Left lung (tissue), 10 donors: ENCODE results near the gene TMEM245. TPM values are rescaled to one million over a fixed set of nuclear protein-coding genes. Genes with fewer than 3 reads are reported as not detected.

Experiments
- ATAC-seq: fragments of 200-7000 bp; cut with Tn5 transposase; one replicate; pipeline ENCODE4 v1.9.1; 2020; ENCODE audit warnings: moderate library complexity
- DNase-seq, 4 donors: peaks; one replicate each; pipeline ENCODE4 v3.0.0-alpha.2; 2013 to 2020
- H3K27ac ChIP-seq, 2 donors: fragments of 200-600 bp; sonication (generic) in 1 of 2; one replicate each; pipeline versions ENCODE4 v1.5.0 to v1.8.0; 2020 to 2021
- H3K27me3 ChIP-seq, 2 donors: fragments of 200-600 bp; sonication (generic) in 1 of 2; one replicate each; pipeline versions ENCODE4 v1.5.0 to v1.8.0; 2020 to 2021
- H3K36me3 ChIP-seq, 2 donors: fragments of 200-600 bp; sonication (generic) in 1 of 2; one replicate each; pipeline versions ENCODE4 v1.5.0 to v1.8.0; 2020 to 2021
- H3K4me1 ChIP-seq, 2 donors: fragments of 200-600 bp; one replicate each; pipeline ENCODE4 v1.8.0; 2021
- H3K4me3 ChIP-seq, 2 donors: fragments of 200-600 bp; sonication (generic) in 1 of 2; one replicate each; pipeline versions ENCODE4 v1.5.0 to v1.8.0; 2020 to 2021; ENCODE audit warnings: mild to moderate bottlenecking in 1 of 2
- H3K9me3 ChIP-seq, 2 donors: fragments of 200-600 bp; sonication (generic) in 1 of 2; one replicate each; pipeline versions ENCODE4 v1.5.0 to v1.8.0; 2020 to 2021
- intact Hi-C, 2 donors: fragments of 100-400 bp; cut with DNase I; formaldehyde crosslinking; loops; one replicate each; pipeline versions ENCODE4 v1.11.2 to v1.14.2; 2022
- polyA plus RNA-seq, 6 donors: library from polyadenylated mRNA; unstranded; fragments of 120-200 nt; gene quantifications; one replicate each; pipeline ENCODE4 v1.2.1, GENCODE V29; 2013; ENCODE audit not compliant: insufficient read length in 6 of 6
- total RNA-seq, 2 donors: library from RNA; stranded (reverse); fragmentation: NEBNext Ultra II Directional; extraction: Animal tissue kit (Norgen Biotek cat#: 25700); gene quantifications; one replicate each; pipeline ENCODE4 v1.2.1, GENCODE V29; 2021
- TF ChIP-seq, protein P1 (sequence below), 2 donors: fragments of 200-600 bp; sonication (generic) in 1 of 2; IDR thresholded peaks; one replicate each; pipeline versions ENCODE4 v1.5.0 to v1.8.0; 2021; ENCODE audit warnings: antibody characterized with exemption in 2 of 2
- donor health status: DM: no; HTN: yes; CAD: no.
- donor health status: DM: no; HTN: no; CAD: no.

TMEM245 gene
- total and polyA plus RNA-seq, 8 donors, result 61.0 to 89.2 (median 81.7) TPM

DNA sequence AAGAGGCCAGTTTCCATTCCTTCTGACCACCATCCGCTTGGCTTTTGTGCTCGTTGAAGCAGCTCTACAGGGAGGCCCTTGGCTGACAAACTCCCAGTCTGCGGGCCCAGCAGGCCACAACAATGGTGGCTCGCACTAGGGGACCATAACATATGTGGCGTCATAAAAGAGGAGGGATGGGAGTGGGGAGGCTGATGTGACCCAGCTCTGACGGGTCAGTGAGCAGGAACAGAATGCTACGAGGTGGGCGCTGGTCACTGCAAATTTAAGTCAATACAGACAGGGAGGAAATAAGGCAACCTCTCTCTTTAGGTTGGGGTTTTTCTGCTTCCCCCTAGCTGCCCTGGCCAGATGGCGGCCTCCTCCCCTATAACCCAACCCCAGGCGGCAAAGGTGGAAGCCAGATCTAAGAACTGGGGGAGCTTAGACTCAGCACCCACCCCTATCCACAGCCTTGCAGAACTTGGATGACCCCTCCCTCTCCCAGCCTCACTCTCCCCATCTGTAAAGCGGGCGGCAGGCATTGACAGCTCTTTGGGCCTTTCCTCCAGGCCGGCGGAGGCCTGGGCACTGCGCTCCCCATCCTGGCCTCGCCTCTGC is 46.5 kb upstream of the TMEM245 start:
- Histone ChIP-seq H3K36me3 (no peaks in the 10 kb centered on the region), H3K9me3 (no peaks in the 10 kb centered on the region), H3K4me3 (no peak overlapping the region), H3K27ac (no peak overlapping the region), H3K4me1 (no peaks in the 10 kb centered on the region), H3K27me3 (peaks cover 16 to 76% of the 10 kb centered on the region in 2 donors)
- ATAC-seq (no peak), DNase-seq (no peak)
- TF ChIP-seq, protein P1, sequence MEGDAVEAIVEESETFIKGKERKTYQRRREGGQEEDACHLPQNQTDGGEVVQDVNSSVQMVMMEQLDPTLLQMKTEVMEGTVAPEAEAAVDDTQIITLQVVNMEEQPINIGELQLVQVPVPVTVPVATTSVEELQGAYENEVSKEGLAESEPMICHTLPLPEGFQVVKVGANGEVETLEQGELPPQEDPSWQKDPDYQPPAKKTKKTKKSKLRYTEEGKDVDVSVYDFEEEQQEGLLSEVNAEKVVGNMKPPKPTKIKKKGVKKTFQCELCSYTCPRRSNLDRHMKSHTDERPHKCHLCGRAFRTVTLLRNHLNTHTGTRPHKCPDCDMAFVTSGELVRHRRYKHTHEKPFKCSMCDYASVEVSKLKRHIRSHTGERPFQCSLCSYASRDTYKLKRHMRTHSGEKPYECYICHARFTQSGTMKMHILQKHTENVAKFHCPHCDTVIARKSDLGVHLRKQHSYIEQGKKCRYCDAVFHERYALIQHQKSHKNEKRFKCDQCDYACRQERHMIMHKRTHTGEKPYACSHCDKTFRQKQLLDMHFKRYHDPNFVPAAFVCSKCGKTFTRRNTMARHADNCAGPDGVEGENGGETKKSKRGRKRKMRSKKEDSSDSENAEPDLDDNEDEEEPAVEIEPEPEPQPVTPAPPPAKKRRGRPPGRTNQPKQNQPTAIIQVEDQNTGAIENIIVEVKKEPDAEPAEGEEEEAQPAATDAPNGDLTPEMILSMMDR (IDR thresholded peaks at IDR 0.05), result no peak
- intact Hi-C loops, result no loop called here

DNA sequence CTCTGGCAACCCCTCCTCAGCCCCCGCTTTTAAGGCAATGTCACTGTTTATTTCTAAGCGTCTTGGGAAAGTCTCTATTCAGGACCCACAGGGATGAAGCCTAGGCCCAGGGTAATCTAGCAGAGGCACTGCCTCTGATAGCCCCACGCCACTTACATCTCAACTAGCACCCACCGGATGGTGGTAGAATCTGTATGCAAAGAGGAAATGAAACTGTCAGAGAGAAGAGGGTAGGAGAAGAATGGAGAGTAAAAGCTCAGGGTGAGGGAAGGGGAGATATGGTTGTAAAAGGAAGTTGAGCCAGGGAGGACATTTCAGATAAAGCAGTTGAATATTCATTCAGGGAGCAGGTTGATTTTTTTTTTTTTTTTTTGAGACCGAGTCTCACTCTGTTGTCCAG is 44.3 kb upstream of the TMEM245 start:
- Histone ChIP-seq H3K4me1 (no peaks in the 10 kb centered on the region), H3K27me3 (peaks cover 16 to 61% of the 10 kb centered on the region in 2 donors), H3K4me3 (no peak overlapping the region), H3K27ac (no peak overlapping the region), H3K36me3 (no peaks in the 10 kb centered on the region), H3K9me3 (no peaks in the 10 kb centered on the region)
- no peak for DNase-seq
- intact Hi-C loops, result no loop called here
- no peak for ATAC-seq
- TF ChIP-seq, protein P1 (IDR thresholded peaks at IDR 0.05), result no peak

DNA sequence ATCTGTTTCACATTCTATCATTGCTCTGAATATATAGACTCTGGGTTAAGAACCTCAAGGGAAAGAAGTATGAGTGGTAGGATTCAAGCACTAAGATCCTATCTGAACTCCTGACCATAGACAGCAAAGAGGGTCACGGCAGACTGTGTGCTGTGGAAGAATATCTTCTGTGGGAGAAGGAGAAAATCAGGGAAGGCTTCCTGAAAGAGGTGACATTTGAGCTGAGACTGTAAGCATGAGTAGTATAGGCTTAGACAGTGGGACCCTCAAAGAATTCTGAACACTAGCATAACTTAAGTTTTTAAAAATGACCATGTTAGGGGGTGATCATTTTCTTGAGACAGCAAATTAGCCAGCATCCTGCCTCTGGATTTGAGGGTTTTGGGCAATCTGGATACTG is 43.4 kb upstream of the TMEM245 start:
- Histone ChIP-seq H3K4me3 (no peak overlapping the region), H3K36me3 (no peaks in the 10 kb centered on the region), H3K4me1 (no peaks in the 10 kb centered on the region), H3K27ac (no peak overlapping the region), H3K27me3 (peaks cover 15 to 52% of the 10 kb centered on the region in 2 donors), H3K9me3 (no peaks in the 10 kb centered on the region)
- DNase-seq, result no peak
- intact Hi-C loops, result no loop called here
- ATAC-seq, result no peak
- TF ChIP-seq, protein P1 (IDR thresholded peaks at IDR 0.05), result no peak

DNA sequence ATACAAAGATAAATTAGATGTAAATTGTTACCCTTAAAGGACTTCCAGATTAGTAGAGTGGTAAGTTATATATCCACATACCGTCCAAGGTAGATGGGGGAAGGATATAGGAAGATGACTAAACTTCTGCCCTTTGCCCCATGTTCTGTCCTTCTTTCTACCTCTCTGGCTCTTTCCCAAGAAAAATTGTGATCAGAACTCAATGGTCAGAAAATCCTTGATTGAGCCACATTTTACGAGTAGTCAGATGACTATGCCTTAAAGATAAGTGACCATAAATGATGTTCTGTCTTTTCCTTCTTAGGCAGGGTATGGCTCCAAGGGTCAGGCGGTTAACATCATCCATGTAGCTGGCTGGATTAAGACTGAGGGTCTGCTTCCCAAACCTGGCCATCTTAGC is 42.9 kb upstream of the TMEM245 start:
- Histone ChIP-seq H3K9me3 (no peaks in the 10 kb centered on the region), H3K4me3 (no peak overlapping the region), H3K4me1 (no peaks in the 10 kb centered on the region), H3K27me3 (peaks cover 10 to 47% of the 10 kb centered on the region in 2 donors), H3K36me3 (no peaks in the 10 kb centered on the region), H3K27ac (no peak overlapping the region)
- ATAC-seq, result no peak
- intact Hi-C loops, result no loop called here
- no peak for DNase-seq
- TF ChIP-seq, protein P1 (IDR thresholded peaks at IDR 0.05), result no peak

DNA sequence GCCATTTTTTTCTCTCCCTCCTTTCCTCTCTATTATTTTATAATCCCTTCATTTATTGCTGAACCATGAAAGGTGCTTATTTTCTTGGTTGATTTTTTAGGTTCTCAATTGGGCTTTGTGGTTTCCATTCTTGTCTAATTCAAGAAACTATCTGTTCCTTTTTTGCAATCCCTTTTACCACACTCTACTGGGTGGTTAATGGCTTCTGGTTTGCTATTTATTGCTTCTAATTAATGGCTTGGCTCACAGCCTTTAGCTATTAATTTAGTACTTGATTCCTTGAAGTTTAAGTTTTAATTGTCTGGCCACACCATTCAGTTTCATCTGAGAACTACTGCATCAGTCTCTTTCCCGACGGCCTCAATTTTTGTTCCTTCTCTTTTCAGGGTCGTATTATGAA is 41.7 kb upstream of the TMEM245 start:
- Histone ChIP-seq H3K36me3 (no peaks in the 10 kb centered on the region), H3K27ac (no peak overlapping the region), H3K9me3 (no peaks in the 10 kb centered on the region), H3K4me1 (no peaks in the 10 kb centered on the region), H3K27me3 (peaks cover 5 to 35% of the 10 kb centered on the region in 2 donors), H3K4me3 (no peak overlapping the region)
- no peak for DNase-seq
- intact Hi-C loops, result no loop called here
- TF ChIP-seq, protein P1 (IDR thresholded peaks at IDR 0.05), result no peak
- no peak for ATAC-seq
